GM12874 (cell line): ENCODE data around the gene F2RL1.

Experiments
- CTCF ChIP-seq: IDR thresholded peaks from 2 replicates; pipeline ENCODE4 v1.5.1; 2011; ENCODE audit warnings: low read depth, mild to moderate bottlenecking, control low read depth, low read length, moderate library complexity; ENCODE audit not compliant: insufficient read depth

Gene F2RL1

GRCh38 chr5:76800579-76800978 lies 18.3 kb upstream of the F2RL1 start:
- no peak for TF ChIP-seq CTCF

- no peak for TF ChIP-seq CTCF
These were observed 17.5 kb upstream of the F2RL1 start for GRCh38 chr5:76801159-76801802.

GRCh38 chr5:76801803-76802195 lies 17.0 kb upstream of the F2RL1 start:
- TF ChIP-seq CTCF: no peak

- no peak for TF ChIP-seq CTCF
These were observed 14.6 kb upstream of the F2RL1 start for GRCh38 chr5:76804266-76804665.

- TF ChIP-seq CTCF: no peak
These were observed 12.9 kb upstream of the F2RL1 start for GRCh38 chr5:76805821-76806505.

GRCh38 chr5:76807296-76807695 lies 11.5 kb upstream of the F2RL1 start:
- TF ChIP-seq CTCF: no peak

GRCh38 chr5:76808141-76808691 lies 10.6 kb upstream of the F2RL1 start:
- TF ChIP-seq CTCF: no peak
